K562 (cell line): ENCODE data around the gene AREL1. TPM values are rescaled to one million over a fixed set of nuclear protein-coding genes. Genes with fewer than 3 reads are reported as not detected.
A peak's percentile ranks its signal among the peaks of the same experiment; 100 is the strongest.

ENCODE experiments used
- ASH1L ChIP-seq: fragments of 450-650 bp; IDR thresholded peaks from 2 replicates; pipeline ENCODE4 v1.6.1; 2018; ENCODE audit warnings: borderline replicate concordance, mild to moderate bottlenecking, low read depth; ENCODE audit not compliant: partially characterized antibody
- ATF4 ChIP-seq: fragments of 450-650 bp; formaldehyde crosslinking; IDR thresholded peaks from 2 replicates; pipeline ENCODE4 v1.4.0; 2022; ENCODE audit warnings: mild to moderate bottlenecking, moderate library complexity
- EZH2 ChIP-seq: IDR thresholded peaks from 2 replicates; pipeline ENCODE4 v1.6.1; 2012; ENCODE audit warnings: low read depth, mild to moderate bottlenecking, inconsistent platforms, low read length, borderline replicate concordance
- GABPA ChIP-seq: fragments of 200-800 bp; sonication (Bioruptor generic); conservative IDR thresholded peaks from 2 replicates; pipeline ENCODE4 v1.6.1; 2016; ENCODE audit warnings: low read depth, missing genetic modification characterization, missing compliant biosample characterization
- HDGF ChIP-seq: fragments of 450-650 bp; IDR thresholded peaks from 2 replicates; pipeline ENCODE4 v1.6.1; 2016
- KLF1 ChIP-seq: fragments of 450-650 bp; IDR thresholded peaks from 2 replicates; pipeline ENCODE4 v1.6.1; 2016; ENCODE audit warnings: missing genetic modification characterization, missing compliant biosample characterization
- NFIC ChIP-seq: fragments of 450-650 bp; IDR thresholded peaks from 2 replicates; pipeline ENCODE4 v1.6.1; 2017; ENCODE audit warnings: mild to moderate bottlenecking, inconsistent platforms
- POLR2B ChIP-seq: fragments of 450-650 bp; IDR thresholded peaks from 2 replicates; pipeline ENCODE4 v1.6.1; 2018; ENCODE audit warnings: low read depth; ENCODE audit not compliant: partially characterized antibody
- RBFOX2 ChIP-seq: fragments of 200-400 bp; formaldehyde crosslinking; IDR thresholded peaks from 2 replicates; pipeline ENCODE4 v1.6.1; 2017; ENCODE audit warnings: low read depth, mild to moderate bottlenecking, low read length, moderate library complexity
- RFX1 ChIP-seq: fragments of 450-650 bp; IDR thresholded peaks from 2 replicates; pipeline ENCODE4 v1.6.1; 2016; ENCODE audit warnings: mild to moderate bottlenecking, moderate library complexity
- STAG1 ChIP-seq: sonication (generic); formaldehyde crosslinking; IDR thresholded peaks from 2 replicates; pipeline ENCODE4 v1.5.0; 2020; ENCODE audit warnings: missing genetic modification reagents, borderline replicate concordance
- TFAM ChIP-seq: fragments of 250-450 bp; sonication (Bioruptor Pico); conservative IDR thresholded peaks from 2 replicates; pipeline ENCODE4 v1.5.0; 2021; ENCODE audit warnings: mild to moderate bottlenecking, moderate library complexity
- XRCC4 ChIP-seq: IDR thresholded peaks from one replicate; pipeline ENCODE4 v1.6.1; 2011; ENCODE audit not compliant: insufficient read depth, insufficient read length; ENCODE audit errors: extremely low read depth
- ZNF175 ChIP-seq: fragments of 200-800 bp; sonication (Bioruptor generic); IDR thresholded peaks from 2 replicates; pipeline ENCODE4 v1.6.1; 2016; ENCODE audit warnings: low read depth, mild to moderate bottlenecking, missing genetic modification characterization, missing compliant biosample characterization
- ZNF212 ChIP-seq: fragments of 450-650 bp; formaldehyde crosslinking; IDR thresholded peaks from 2 replicates; pipeline ENCODE4 v1.4.0; 2020; ENCODE audit warnings: mild to moderate bottlenecking
- ZNF274 ChIP-seq: IDR thresholded peaks from 2 replicates; pipeline ENCODE4 v1.6.1; 2011; ENCODE audit warnings: low read depth, mild to moderate bottlenecking, low read length, moderate library complexity, borderline replicate concordance
- ZNF717 ChIP-seq: fragments of 250-450 bp; sonication (Bioruptor Pico); IDR thresholded peaks from 2 replicates; pipeline ENCODE4 v1.5.0; 2021
- polyA plus RNA-seq, 8 experiments: library from polyadenylated mRNA; depleted of rRNA in 4 of 8; stranded (reverse) in 5 of 8; unstranded in 3 of 8; fragments of >200 nt; fragmentation: Nextera tagmentation in 2 of 8; fragmentation: Illumina TruSeq in 1 of 8; extraction: Ambion mirVana in 2 of 8; extraction: Trizol in 1 of 8; gene quantifications; 2 replicates each; pipeline versions ENCODE4 v1.2.1 to v1.2.3, GENCODE V29; 2011 to 2014; ENCODE audit warnings: inconsistent platforms in 1 of 8, missing spikeins in 1 of 8
- total RNA-seq, 7 experiments: library from RNA; depleted of rRNA in 6 of 7; stranded (reverse); fragments of >200 nt in 6 of 7; fragmentation: Illumina TruSeq in 2 of 7; extraction: Trizol in 2 of 7; gene quantifications; 2 replicates each; pipeline versions ENCODE4 v1.2.1 to v1.2.3, GENCODE V29; 2011 to 2021; ENCODE audit warnings: low replicate concordance in 1 of 7
- TF ChIP-seq, protein P1 (sequence below): sonication (generic); formaldehyde crosslinking; IDR thresholded peaks from 2 replicates; pipeline ENCODE4 v1.4.0; 2020; ENCODE audit warnings: mild to moderate bottlenecking, missing genetic modification reagents
- TF ChIP-seq, protein P2 (sequence below): sonication (generic); formaldehyde crosslinking; IDR thresholded peaks from 2 replicates; pipeline ENCODE4 v1.8.1; 2023; ENCODE audit warnings: missing genetic modification reagents, mild to moderate bottlenecking, borderline replicate concordance

Gene AREL1
- total and polyA plus RNA-seq, 9 of the 15 experiments (the other 6 are each of a cell fraction or from before 2014, with no cell fraction given), result 6.0 to 24.8 (median 16.6) TPM

GRCh38 chr14:74735125-74735524 is 22.2 kb upstream of the AREL1 start (continued):
- no peak for TF ChIP-seq ZNF717 (CRISPR knock-in tag)
- no peak for TF ChIP-seq EZH2
- no peak for TF ChIP-seq ZNF212 (CRISPR knock-in tag)
- TF ChIP-seq RBFOX2, result no peak
- no peak for TF ChIP-seq XRCC4
- no peak for TF ChIP-seq TFAM (CRISPR knock-in tag)
- no peak for TF ChIP-seq RFX1
- TF ChIP-seq, protein P1, sequence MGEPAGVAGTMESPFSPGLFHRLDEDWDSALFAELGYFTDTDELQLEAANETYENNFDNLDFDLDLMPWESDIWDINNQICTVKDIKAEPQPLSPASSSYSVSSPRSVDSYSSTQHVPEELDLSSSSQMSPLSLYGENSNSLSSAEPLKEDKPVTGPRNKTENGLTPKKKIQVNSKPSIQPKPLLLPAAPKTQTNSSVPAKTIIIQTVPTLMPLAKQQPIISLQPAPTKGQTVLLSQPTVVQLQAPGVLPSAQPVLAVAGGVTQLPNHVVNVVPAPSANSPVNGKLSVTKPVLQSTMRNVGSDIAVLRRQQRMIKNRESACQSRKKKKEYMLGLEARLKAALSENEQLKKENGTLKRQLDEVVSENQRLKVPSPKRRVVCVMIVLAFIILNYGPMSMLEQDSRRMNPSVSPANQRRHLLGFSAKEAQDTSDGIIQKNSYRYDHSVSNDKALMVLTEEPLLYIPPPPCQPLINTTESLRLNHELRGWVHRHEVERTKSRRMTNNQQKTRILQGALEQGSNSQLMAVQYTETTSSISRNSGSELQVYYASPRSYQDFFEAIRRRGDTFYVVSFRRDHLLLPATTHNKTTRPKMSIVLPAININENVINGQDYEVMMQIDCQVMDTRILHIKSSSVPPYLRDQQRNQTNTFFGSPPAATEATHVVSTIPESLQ (CRISPR knock-in tag), result no peak
- no peak for TF ChIP-seq HDGF
- TF ChIP-seq, protein P2, sequence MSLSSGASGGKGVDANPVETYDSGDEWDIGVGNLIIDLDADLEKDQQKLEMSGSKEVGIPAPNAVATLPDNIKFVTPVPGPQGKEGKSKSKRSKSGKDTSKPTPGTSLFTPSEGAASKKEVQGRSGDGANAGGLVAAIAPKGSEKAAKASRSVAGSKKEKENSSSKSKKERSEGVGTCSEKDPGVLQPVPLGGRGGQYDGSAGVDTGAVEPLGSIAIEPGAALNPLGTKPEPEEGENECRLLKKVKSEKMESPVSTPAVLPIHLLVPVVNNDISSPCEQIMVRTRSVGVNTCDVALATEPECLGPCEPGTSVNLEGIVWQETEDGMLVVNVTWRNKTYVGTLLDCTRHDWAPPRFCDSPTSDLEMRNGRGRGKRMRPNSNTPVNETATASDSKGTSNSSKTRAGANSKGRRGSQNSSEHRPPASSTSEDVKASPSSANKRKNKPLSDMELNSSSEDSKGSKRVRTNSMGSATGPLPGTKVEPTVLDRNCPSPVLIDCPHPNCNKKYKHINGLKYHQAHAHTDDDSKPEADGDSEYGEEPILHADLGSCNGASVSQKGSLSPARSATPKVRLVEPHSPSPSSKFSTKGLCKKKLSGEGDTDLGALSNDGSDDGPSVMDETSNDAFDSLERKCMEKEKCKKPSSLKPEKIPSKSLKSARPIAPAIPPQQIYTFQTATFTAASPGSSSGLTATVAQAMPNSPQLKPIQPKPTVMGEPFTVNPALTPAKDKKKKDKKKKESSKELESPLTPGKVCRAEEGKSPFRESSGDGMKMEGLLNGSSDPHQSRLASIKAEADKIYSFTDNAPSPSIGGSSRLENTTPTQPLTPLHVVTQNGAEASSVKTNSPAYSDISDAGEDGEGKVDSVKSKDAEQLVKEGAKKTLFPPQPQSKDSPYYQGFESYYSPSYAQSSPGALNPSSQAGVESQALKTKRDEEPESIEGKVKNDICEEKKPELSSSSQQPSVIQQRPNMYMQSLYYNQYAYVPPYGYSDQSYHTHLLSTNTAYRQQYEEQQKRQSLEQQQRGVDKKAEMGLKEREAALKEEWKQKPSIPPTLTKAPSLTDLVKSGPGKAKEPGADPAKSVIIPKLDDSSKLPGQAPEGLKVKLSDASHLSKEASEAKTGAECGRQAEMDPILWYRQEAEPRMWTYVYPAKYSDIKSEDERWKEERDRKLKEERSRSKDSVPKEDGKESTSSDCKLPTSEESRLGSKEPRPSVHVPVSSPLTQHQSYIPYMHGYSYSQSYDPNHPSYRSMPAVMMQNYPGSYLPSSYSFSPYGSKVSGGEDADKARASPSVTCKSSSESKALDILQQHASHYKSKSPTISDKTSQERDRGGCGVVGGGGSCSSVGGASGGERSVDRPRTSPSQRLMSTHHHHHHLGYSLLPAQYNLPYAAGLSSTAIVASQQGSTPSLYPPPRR (CRISPR knock-in tag), result no peak
- peak; percentile 36; the same call in 1 of the 2 replicates for TF ChIP-seq ATF4 (CRISPR knock-in tag)
- TF ChIP-seq GABPA (tag), result no peak
- no peak for TF ChIP-seq ZNF274
- TF ChIP-seq NFIC, result peak; percentile 52; the same call in 1 of the 2 replicates
- TF ChIP-seq POLR2B, result no peak
- TF ChIP-seq STAG1, result no peak
- 0 out of 2 replicates have a peak, but pooled peaks have one; percentile 19 for TF ChIP-seq ZNF175 (CRISPR knock-in tag)
- no peak for TF ChIP-seq KLF1 (tag)
- TF ChIP-seq ASH1L, result no peak
